A673 (cell line): ENCODE measurements around the gene GLB1L2. TPM values are rescaled to one million over a fixed set of nuclear protein-coding genes. Genes with fewer than 3 reads are reported as not detected.

Experiments
- BruUV-seq: library from RNA; stranded (reverse); fragments of 400-500 nt; replicated peaks from 2 replicates; lab custom pipeline; 2021; lab: Mats Ljungman, UMichigan
- CTCF ChIA-PET: fragments of 300-600 bp; sonication (Branson Sonifier 250); formaldehyde crosslinking; loops from one replicate; lab custom pipeline; 2022; ENCODE audit warnings: antibody characterized with exemption; lab: Charles Lee
- POLR2A ChIA-PET: fragments of 300-600 bp; sonication (Branson Sonifier 250); formaldehyde crosslinking; loops from one replicate; lab custom pipeline; 2022; ENCODE audit warnings: antibody characterized with exemption; ENCODE audit not compliant: low non-redundant PET; lab: Charles Lee
- DNase-seq: peaks from one replicate; pipeline ENCODE4 v3.0.0-alpha.2; 2015; ENCODE audit warnings: low spot score
- H3K27ac ChIP-seq: fragments of 200-600 bp; sonication (generic); 2 replicates; pipeline ENCODE4 v1.5.1; 2016; ENCODE audit warnings: mixed run types, low read depth, mild to moderate bottlenecking, mixed read lengths, antibody characterized with exemption, low read length; ENCODE audit not compliant: poor library complexity, severe bottlenecking
- H3K27me3 ChIP-seq: fragments of 200-600 bp; sonication (generic); replicated peaks from 2 replicates; pipeline ENCODE4 v1.6.1; 2017; ENCODE audit warnings: mixed run types, low read depth, mild to moderate bottlenecking, mixed read lengths, antibody characterized with exemption, low read length; ENCODE audit not compliant: insufficient read depth, poor library complexity
- H3K36me3 ChIP-seq: fragments of 200-600 bp; sonication (generic); 2 replicates; pipeline ENCODE4 v1.6.1; 2016; ENCODE audit warnings: mixed run types, mild to moderate bottlenecking, mixed read lengths, antibody characterized with exemption, low read length; ENCODE audit not compliant: insufficient read depth, poor library complexity, severe bottlenecking
- H3K4me1 ChIP-seq: fragments of 200-600 bp; sonication (generic); 2 replicates; pipeline ENCODE4 v1.6.1; 2017; ENCODE audit warnings: mixed run types, mild to moderate bottlenecking, mixed read lengths, antibody characterized with exemption, low read length; ENCODE audit not compliant: insufficient read depth, poor library complexity, severe bottlenecking
- H3K4me3 ChIP-seq: fragments of 200-600 bp; sonication (generic); 2 replicates; pipeline ENCODE4 v1.5.1; 2016; ENCODE audit warnings: low read depth, mixed run types, mild to moderate bottlenecking, mixed read lengths, low read length; ENCODE audit not compliant: poor library complexity, severe bottlenecking
- H3K9me3 ChIP-seq: fragments of 200-600 bp; sonication (generic); 2 replicates; pipeline ENCODE4 v1.6.1; 2016; ENCODE audit warnings: mixed run types, low read depth, mild to moderate bottlenecking, mixed read lengths, antibody characterized with exemption, low read length; ENCODE audit not compliant: poor library complexity, severe bottlenecking
- CTCF ChIP-seq: fragments of 300-800, 200-600 bp; sonication (generic); conservative IDR thresholded peaks from 2 replicates; pipeline ENCODE4 v1.5.1; 2017; ENCODE audit warnings: low read depth, mild to moderate bottlenecking, antibody characterized with exemption, low read length, moderate library complexity, mixed read lengths
- EZH2 ChIP-seq: fragments of 200-600 bp; sonication (generic); IDR thresholded peaks from 2 replicates; pipeline ENCODE4 v1.6.1; 2017; ENCODE audit warnings: borderline replicate concordance, low read depth, mild to moderate bottlenecking, mixed read lengths, antibody characterized with exemption, low read length; ENCODE audit not compliant: poor library complexity, severe bottlenecking
- intact Hi-C: fragments of 100-400 bp; cut with micrococcal nuclease; formaldehyde crosslinking; loops from one replicate; pipeline ENCODE4 v1.10.0; 2022; ENCODE audit not compliant: unreplicated experiment
- total RNA-seq: library from RNA; stranded (reverse); gene quantifications from 2 replicates; pipeline ENCODE4 v1.2.3, GENCODE V29; 2021

GLB1L2 gene
- total RNA-seq, 1 experiment from 2014 or later = 22.6 TPM

- H3K27ac ChIP-seq = no peak overlapping the region
- H3K9me3 ChIP-seq = no peaks in the 10 kb centered on the region
- BruUV-seq = no TSS peak
- H3K27me3 ChIP-seq = no peaks in the 10 kb centered on the region
- CTCF ChIA-PET = no interaction called here
- intact Hi-C loops = no loop called here
- H3K4me3 ChIP-seq = no peak overlapping the region
- TF ChIP-seq CTCF (no peak), EZH2 (no peak)
- no peak for DNase-seq
- POLR2A ChIA-PET = interaction anchor here (0.6 kb wide), 1 partner anchor 12 kb away, joined by 3 read pairs; no protein-coding TSS in a partner anchor
- H3K4me1 ChIP-seq = no peaks in the 10 kb centered on the region
- no peaks in the 10 kb centered on the region for H3K36me3 ChIP-seq
Measured at GRCh38 chr11:134287561-134287960, 44.2 kb upstream of the GLB1L2 start.

GRCh38 chr11:134288486-134288885 is 43.3 kb upstream of the GLB1L2 start:
- CTCF ChIA-PET = no interaction called here
- DNase-seq = no peak
- Histone ChIP-seq H3K36me3 (no peaks in the 10 kb centered on the region), H3K27me3 (no peaks in the 10 kb centered on the region), H3K9me3 (no peaks in the 10 kb centered on the region), H3K27ac (no peak overlapping the region), H3K4me1 (no peaks in the 10 kb centered on the region), H3K4me3 (no peak overlapping the region)
- POLR2A ChIA-PET = no interaction called here
- intact Hi-C loops = no loop called here
- TF ChIP-seq CTCF (no peak), EZH2 (no peak)
- no TSS peak for BruUV-seq

- Histone ChIP-seq H3K4me1 (no peaks in the 10 kb centered on the region), H3K27me3 (no peaks in the 10 kb centered on the region), H3K4me3 (no peak overlapping the region), H3K36me3 (no peaks in the 10 kb centered on the region), H3K27ac (no peak overlapping the region), H3K9me3 (no peaks in the 10 kb centered on the region)
- intact Hi-C loops = no loop called here
- DNase-seq = no peak
- CTCF ChIA-PET = no interaction called here
- POLR2A ChIA-PET = no interaction called here
- TF ChIP-seq CTCF (no peak), EZH2 (no peak)
- BruUV-seq = no TSS peak
Measured at GRCh38 chr11:134289167-134289566, 42.6 kb upstream of the GLB1L2 start.
